Naive thymus-derived CD4-positive, alpha-beta T cell (primary cell): ENCODE measurements around the gene ARHGEF25. TPM values are rescaled to one million over a fixed set of nuclear protein-coding genes. Genes with fewer than 3 reads are reported as not detected.
A peak's percentile ranks its signal among the peaks of the same experiment; 100 is the strongest.

ENCODE experiments used
- ATAC-seq: fragments of 150-1000 bp; cut with Tn5 transposase; 2 replicates; pipeline ENCODE4 v1.10.0; 2021; ENCODE audit warnings: mild to moderate bottlenecking, moderate library complexity
- CTCF ChIA-PET: fragments of 350-600 bp; sonication (Branson Sonifier 250); formaldehyde crosslinking; loops from one replicate; lab custom pipeline; 2021; ENCODE audit warnings: antibody characterized with exemption; lab: Charles Lee
- POLR2A ChIA-PET: fragments of 350-600 bp; sonication (Branson Sonifier 250); formaldehyde crosslinking; loops from one replicate; lab custom pipeline; 2021; ENCODE audit warnings: antibody characterized with exemption, inconsistent platforms; lab: Charles Lee
- DNase-seq, 9 donors: peaks; one replicate each; pipeline versions ENCODE4 v3.0.0 to v3.0.0-alpha.2; 2020 to 2022; ENCODE audit warnings: mixed read lengths in 1 of 9
- H3K27ac ChIP-seq: one replicate; pipeline ENCODE4 v1.7.0; 2013; ENCODE audit warnings: mild to moderate bottlenecking, low read depth, low read length, moderate library complexity
- H3K27me3 ChIP-seq, 2 donors: one replicate each; pipeline ENCODE4 v1.7.0; 2013; ENCODE audit warnings: low read length in 2 of 2, mild to moderate bottlenecking in 2 of 2, moderate library complexity in 2 of 2; ENCODE audit not compliant: control insufficient read depth in 2 of 2, insufficient read depth in 2 of 2
- H3K36me3 ChIP-seq, 3 experiments: 1 replicate in 2 of 3; 2 replicates in 1 of 3; pipeline ENCODE4 v1.7.0; 2013; ENCODE audit warnings: low read length in 3 of 3, mild to moderate bottlenecking in 3 of 3, moderate library complexity in 1 of 3; ENCODE audit not compliant: insufficient read depth in 3 of 3, control insufficient read depth in 2 of 3
- H3K4me1 ChIP-seq, 2 donors: one replicate each; pipeline ENCODE4 v1.7.0; 2013; ENCODE audit warnings: low read length in 2 of 2, mild to moderate bottlenecking in 2 of 2, moderate library complexity in 1 of 2; ENCODE audit not compliant: control insufficient read depth in 2 of 2, insufficient read depth in 2 of 2
- H3K4me3 ChIP-seq: 2 replicates; pipeline ENCODE4 v1.7.0; 2013; ENCODE audit warnings: mild to moderate bottlenecking, low read length
- H3K9me3 ChIP-seq, 3 experiments: 1 replicate in 2 of 3; 2 replicates in 1 of 3; pipeline ENCODE4 v1.7.0; 2013; ENCODE audit warnings: low read length in 3 of 3; ENCODE audit not compliant: control insufficient read depth in 2 of 3
- H3K27ac Mint-ChIP-seq, 9 donors: one replicate each; pipeline ENCODE4 v1.8.0; 2020 to 2022; ENCODE audit warnings: mixed read lengths in 9 of 9, mild to moderate bottlenecking in 8 of 9, moderate library complexity in 5 of 9, inconsistent platforms in 2 of 9
- H3K27me3 Mint-ChIP-seq, 5 donors: one replicate each; pipeline ENCODE4 v1.8.0; 2021 to 2022; ENCODE audit warnings: mixed read lengths in 5 of 5, mild to moderate bottlenecking in 1 of 5
- H3K36me3 Mint-ChIP-seq, 5 donors: one replicate each; pipeline ENCODE4 v1.8.0; 2020 to 2022; ENCODE audit warnings: mixed read lengths in 5 of 5, mild to moderate bottlenecking in 3 of 5, inconsistent platforms in 1 of 5
- H3K4me1 Mint-ChIP-seq, 7 donors: one replicate each; pipeline ENCODE4 v1.8.0; 2020 to 2022; ENCODE audit warnings: mixed read lengths in 7 of 7, mild to moderate bottlenecking in 3 of 7, inconsistent platforms in 1 of 7
- H3K4me3 Mint-ChIP-seq, 10 donors: one replicate each; pipeline ENCODE4 v1.8.0; 2020 to 2022; ENCODE audit warnings: mild to moderate bottlenecking in 10 of 10, mixed read lengths in 10 of 10, moderate library complexity in 6 of 10, inconsistent platforms in 2 of 10
- H3K9me3 Mint-ChIP-seq, 11 donors: one replicate each; pipeline ENCODE4 v1.8.0; 2020 to 2022; ENCODE audit warnings: mixed read lengths in 11 of 11, mild to moderate bottlenecking in 4 of 11, inconsistent platforms in 1 of 11, moderate library complexity in 1 of 11
- intact Hi-C, 2 donors: fragments of 100-400 bp; cut with micrococcal nuclease; formaldehyde crosslinking; loops; one replicate each; pipeline ENCODE4 v1.15.1; 2023
- polyA plus RNA-seq, 2 donors: library from polyadenylated mRNA; unstranded; fragments of 300-500 nt; fragmentation: Illumina TruSeq; gene quantifications; one replicate each; pipeline ENCODE4 v1.2.3, GENCODE V29; 2021
- total RNA-seq, 6 experiments: library from RNA in 5 of 6; stranded (reverse) in 5 of 6; gene quantifications; 1 replicate in 5 of 6; 2 replicates in 1 of 6; pipeline ENCODE4 v1.2.3 and lab custom pipeline; 2021 to 2026

ARHGEF25 gene
- total and polyA plus RNA-seq, 7 experiments from 2014 or later: 0.29 to 1.2 (median 0.84) TPM; not detected in 2

- Mint-ChIP-seq H3K36me3 (peaks cover 0 to 5% (median 0%) of the 10 kb centered on the region in 5 donors), H3K27ac (peak overlapping the region; percentile 79 to 92 (median 90)), H3K9me3 (no peaks in the 10 kb centered on the region), H3K4me1 (peaks cover 24 to 35% (median 26%) of the 10 kb centered on the region in 7 donors), H3K27me3 (peaks cover 0 to 4% (median 0%) of the 10 kb centered on the region in 5 donors), H3K4me3 (peak overlapping the region; percentile 84 to 92 (median 89))
- ChIA-PET POLR2A (interaction anchor here (0.6 to 1.9 kb wide), 10 partner anchors 11 to 160 kb away, joined by 3 to 8 read pairs (median 4); partner anchors contain the start of genes DDIT3 and DTX3), CTCF (interaction anchor here (1.1 kb wide), 1 partner anchor 9 kb away, joined by 3 read pairs; no protein-coding TSS in a partner anchor)
- Histone ChIP-seq H3K36me3 (peaks cover 0 to 14% (median 0%) of the 10 kb centered on the region in 3 experiments), H3K4me3 (peak overlapping the region; percentile 83), H3K9me3 (no peaks in the 10 kb centered on the region), H3K27ac (peak overlapping the region; percentile 76), H3K4me1 (peaks cover 14 to 21% of the 10 kb centered on the region in 2 donors), H3K27me3 (no peaks in the 10 kb centered on the region)
- no peak for ATAC-seq
- intact Hi-C loops: loop anchor here in 1 of 2 donors (2.0 kb wide), 4 partner anchors 14 to 150 kb away; partner anchors contain the start of genes DCTN2 and DTX3
- DNase-seq: no peak
These were observed 20.8 kb upstream of the ARHGEF25 start for GRCh38 chr12:57590479-57590863.

- H3K9me3 ChIP-seq: no peaks in the 10 kb centered on the region
- ChIA-PET CTCF (interaction anchor here (0.6 to 1.1 kb wide), 4 partner anchors 8 to 150 kb away, joined by 3 to 4 read pairs (median 3); partner anchors contain the start of gene DDIT3), POLR2A (interaction anchor here (0.7 to 1.9 kb wide), 15 partner anchors 10 to 1020 kb away, joined by 3 to 8 read pairs (median 4); partner anchors contain the start of genes DDIT3 and DTX3)
- ATAC-seq (peak; percentile 95), DNase-seq (peak; percentile 49 to 79 (median 65))
- peak within 1 kb of the TSS; percentile 76 for H3K27ac ChIP-seq
- intact Hi-C loops: loop anchor here (1.0 to 2.0 kb wide), 8 partner anchors 8 to 150 kb away; partner anchors contain the start of genes DCTN2 (in 2 of the 2), DTX3 (in 2 of the 2) and DDIT3 (in 1 of the 2)
- peaks cover 0 to 20% (median 2%) of the 10 kb centered on the region in 3 experiments for H3K36me3 ChIP-seq
- peak within 1 kb of the TSS; percentile 84 to 92 (median 89) for H3K4me3 Mint-ChIP-seq
- no peaks in the 10 kb centered on the region for H3K27me3 ChIP-seq
- H3K36me3 Mint-ChIP-seq: peaks cover 0 to 10% (median 0%) of the 10 kb centered on the region in 5 donors
- no peaks in the 10 kb centered on the region for H3K9me3 Mint-ChIP-seq
- H3K4me1 ChIP-seq: peaks cover 14 to 21% of the 10 kb centered on the region in 2 donors
- H3K4me1 Mint-ChIP-seq: peaks cover 24 to 35% (median 26%) of the 10 kb centered on the region in 7 donors
- H3K27ac Mint-ChIP-seq: peak within 1 kb of the TSS; percentile 79 to 94 (median 91)
- H3K4me3 ChIP-seq: peak within 1 kb of the TSS; percentile 83
- peaks cover 0 to under 1% (median 0%) of the 10 kb centered on the region in 5 donors for H3K27me3 Mint-ChIP-seq
These were observed 20.1 kb upstream of the ARHGEF25 start, which contains the start of gene PIP4K2C for GRCh38 chr12:57590864-57591781. Gene PIP4K2C, plus strand, starts transcription at chr12:57591192. Its CDS starts 98 bp downstream, at chr12:57591290.

- Mint-ChIP-seq H3K4me3 (peak overlapping the region; percentile 84 to 92 (median 89)), H3K9me3 (no peaks in the 10 kb centered on the region), H3K27me3 (no peaks in the 10 kb centered on the region), H3K36me3 (peaks cover 3 to 10% (median 5%) of the 10 kb centered on the region in 5 donors), H3K27ac (peak overlapping the region; percentile 79 to 94 (median 91)), H3K4me1 (peaks cover 24 to 35% (median 26%) of the 10 kb centered on the region in 7 donors)
- peaks cover 0 to 26% (median 9%) of the 10 kb centered on the region in 3 experiments for H3K36me3 ChIP-seq
- DNase-seq: no peak
- peaks cover 14 to 21% of the 10 kb centered on the region in 2 donors for H3K4me1 ChIP-seq
- no peaks in the 10 kb centered on the region for H3K27me3 ChIP-seq
- no peak for ATAC-seq
- intact Hi-C loops: loop anchor here (1.0 to 2.0 kb wide), 8 partner anchors 9 to 149 kb away; partner anchors contain the start of genes DCTN2 (in 2 of the 2), DTX3 (in 2 of the 2) and DDIT3 (in 1 of the 2)
- ChIA-PET POLR2A (interaction anchor here (0.7 to 1.9 kb wide), 12 partner anchors 9 to 1021 kb away, joined by 3 to 8 read pairs (median 4); partner anchors contain the start of genes DDIT3 and DTX3), CTCF (interaction anchor here (0.7 to 1.0 kb wide), 4 partner anchors 9 to 1292 kb away, joined by 3 to 4 read pairs (median 4); no protein-coding TSS in a partner anchor)
- peak overlapping the region; percentile 76 for H3K27ac ChIP-seq
- H3K4me3 ChIP-seq: peak overlapping the region; percentile 83
- no peaks in the 10 kb centered on the region for H3K9me3 ChIP-seq
These were observed 19.4 kb upstream of the ARHGEF25 start for GRCh38 chr12:57591782-57592325.

- H3K4me3 ChIP-seq: no peak overlapping the region
- H3K4me1 ChIP-seq: peaks cover 14 to 21% of the 10 kb centered on the region in 2 donors
- peaks cover 8 to 15% (median 9%) of the 10 kb centered on the region in 5 donors for H3K36me3 Mint-ChIP-seq
- no peak for ATAC-seq
- no peak for DNase-seq
- CTCF ChIA-PET: interaction anchor here (0.6 to 1.4 kb wide), 5 partner anchors 10 to 131 kb away, joined by 3 read pairs; no protein-coding TSS in a partner anchor
- H3K4me1 Mint-ChIP-seq: peaks cover 24 to 35% (median 26%) of the 10 kb centered on the region in 7 donors
- H3K27me3 ChIP-seq: no peaks in the 10 kb centered on the region
- intact Hi-C loops: no loop called here
- H3K9me3 Mint-ChIP-seq: no peaks in the 10 kb centered on the region
- H3K4me3 Mint-ChIP-seq: peak overlapping the region; percentile 84 to 92 (median 89)
- H3K27me3 Mint-ChIP-seq: no peaks in the 10 kb centered on the region
- H3K36me3 ChIP-seq: peaks cover 0 to 34% (median 13%) of the 10 kb centered on the region in 3 experiments
- H3K9me3 ChIP-seq: no peaks in the 10 kb centered on the region
- H3K27ac ChIP-seq: peak overlapping the region; percentile 76
- peak overlapping the region in 8 of 9 donors; percentile 77 to 92 (median 90) for H3K27ac Mint-ChIP-seq
- POLR2A ChIA-PET: interaction anchor here (0.7 to 1.5 kb wide), 8 partner anchors 8 to 161 kb away, joined by 3 to 6 read pairs (median 3); partner anchors contain the start of gene DTX3
These were observed 18.6 kb upstream of the ARHGEF25 start for GRCh38 chr12:57592551-57593165.

GRCh38 chr12:57593187-57593586 is 18.0 kb upstream of the ARHGEF25 start:
- H3K36me3 ChIP-seq: peaks cover 0 to 38% (median 13%) of the 10 kb centered on the region in 3 experiments
- H3K4me1 ChIP-seq: peaks cover 14 to 21% of the 10 kb centered on the region in 2 donors
- no peak for ATAC-seq
- peaks cover 24 to 35% (median 26%) of the 10 kb centered on the region in 7 donors for H3K4me1 Mint-ChIP-seq
- H3K36me3 Mint-ChIP-seq: peaks cover 10 to 18% (median 12%) of the 10 kb centered on the region in 5 donors
- H3K27ac ChIP-seq: no peak overlapping the region
- ChIA-PET CTCF (interaction anchor here (0.6 to 1.4 kb wide), 4 partner anchors 11 to 131 kb away, joined by 3 read pairs; no protein-coding TSS in a partner anchor), POLR2A (interaction anchor here (0.7 to 1.5 kb wide), 5 partner anchors 10 to 161 kb away, joined by 3 to 4 read pairs (median 3); partner anchors contain the start of gene DTX3)
- H3K4me3 Mint-ChIP-seq: peak overlapping the region in 1 of 10 donors; percentile 84
- H3K27me3 Mint-ChIP-seq: no peaks in the 10 kb centered on the region
- H3K4me3 ChIP-seq: no peak overlapping the region
- no peaks in the 10 kb centered on the region for H3K9me3 Mint-ChIP-seq
- intact Hi-C loops: no loop called here
- no peak for DNase-seq
- H3K9me3 ChIP-seq: no peaks in the 10 kb centered on the region
- H3K27ac Mint-ChIP-seq: peak overlapping the region in 7 of 9 donors; percentile 39 to 92 (median 85)
- no peaks in the 10 kb centered on the region for H3K27me3 ChIP-seq
